ENCODE data around the gene NKX2-4.

DNA sequence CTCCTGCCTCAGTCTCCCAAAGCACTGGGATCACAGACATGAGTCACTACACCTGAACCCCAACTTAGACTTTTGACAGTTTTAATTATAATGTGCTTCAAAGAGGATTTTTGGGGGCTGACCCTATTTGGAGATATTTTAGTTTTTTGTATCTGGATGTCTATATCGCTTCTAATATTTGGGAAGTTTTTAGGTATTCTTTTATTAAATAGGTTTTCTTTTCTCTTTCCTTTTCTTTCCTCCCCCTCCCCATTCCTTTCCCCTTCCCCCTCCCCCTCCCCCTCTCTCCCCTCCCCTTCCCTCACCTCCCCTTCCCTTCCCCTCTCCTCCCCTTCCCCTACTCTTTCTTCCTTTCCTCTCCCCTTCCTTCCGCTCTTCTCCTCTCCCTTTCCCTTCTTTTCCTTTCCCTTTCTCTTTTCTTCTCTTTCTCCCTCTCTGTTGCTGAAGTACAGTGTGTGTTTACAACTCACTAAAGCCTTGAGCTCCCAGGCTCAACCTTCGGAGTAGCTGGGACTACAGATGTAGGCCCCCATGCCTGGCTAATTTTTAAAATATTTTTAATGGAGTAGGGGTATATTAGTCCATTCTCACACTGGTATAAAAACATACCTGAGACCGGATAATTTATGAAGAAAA is 24.4 kb upstream of the NKX2-4 start:
- TF ChIP-seq CEBPB (IDR thresholded peaks at IDR 0.05; ENCODE audit: low read depth, low read length) (no peak), MAFK (IDR thresholded peaks at IDR 0.05; ENCODE audit: low read depth, low read length) (no peak), CTCF (conservative IDR thresholded peaks at IDR 0.05; ENCODE audit: low read depth, low read length) (no peak), RAD21 (IDR thresholded peaks at IDR 0.05; ENCODE audit: low read length) (no peak), CHD1 (IDR thresholded peaks at IDR 0.05; ENCODE audit: low read depth, low read length) (no peak), RFX5 (IDR thresholded peaks at IDR 0.05; ENCODE audit: low read depth, low read length) (no peak), MXI1 (IDR thresholded peaks at IDR 0.05; ENCODE audit: borderline replicate concordance, low read depth, low read length) (no peak), POLR2A (IDR thresholded peaks at IDR 0.05; ENCODE audit: low read depth, low read length) (no peak)

Data from IMR-90 (cell line).